GM12873 (cell line): ENCODE results near the gene MAGEA12.
"Not testable (repeated sequence)": the region's sequence is repeated elsewhere in the genome, so short reads cannot be mapped to it uniquely, and the experiment has no call there.

Source experiments
- CTCF ChIP-seq: IDR thresholded peaks from 2 replicates; pipeline ENCODE4 v1.5.1; 2012; ENCODE audit warnings: low read depth, mild to moderate bottlenecking, moderate library complexity, low read length, control low read depth; ENCODE audit not compliant: insufficient read depth; ENCODE audit errors: missing control alignments

MAGEA12 gene

GRCh38 chrX:152733261-152733975 lies at the start of gene MAGEA12, which contains the start of gene CSAG1:
Gene MAGEA12 (plus strand): TSS chrX:152733757. CDS start chrX:152736162, 2,405 bp downstream.
Gene CSAG1 (minus strand): TSS chrX:152733721. CDS start chrX:152732460, 1,261 bp downstream.
- no peak for TF ChIP-seq CTCF

GRCh38 chrX:152697952-152698931 lies 35.3 kb upstream of the MAGEA12 start, which contains the start of gene MAGEA3:
Gene MAGEA3 (plus strand): TSS chrX:152698794. CDS start chrX:152700833, 2,039 bp downstream.
- TF ChIP-seq CTCF: not testable (repeated sequence)

GRCh38 chrX:152709173-152709572 lies 24.4 kb upstream of the MAGEA12 start, which contains the start of gene CSAG2:
Gene CSAG2 (minus strand): TSS chrX:152709273. CDS start chrX:152709112, 161 bp downstream.
- not testable (repeated sequence) for TF ChIP-seq CTCF

- not testable (repeated sequence) for TF ChIP-seq CTCF
Observed at GRCh38 chrX:152713815-152714787, 19.5 kb upstream of the MAGEA12 start, which contains the start of gene MAGEA2B. Gene MAGEA2B (plus strand): TSS chrX:152714628. CDS start chrX:152717107, 2,479 bp downstream.

- TF ChIP-seq CTCF: no peak
Observed at GRCh38 chrX:152725409-152725808, 8.1 kb upstream of the MAGEA12 start.

GRCh38 chrX:152735101-152735500 lies 1.5 kb downstream of the MAGEA12 start:
- no peak for TF ChIP-seq CTCF
